GM21723 (cell line): ENCODE measurements around the gene ALDH3B1.

ENCODE experiments used
- ATAC-seq: cut with Tn5 transposase; IDR thresholded peaks from one replicate; pipeline ENCODE4 v1.9.1; 2021; ENCODE audit warnings: mild to moderate bottlenecking, moderate library complexity; ENCODE audit not compliant: unreplicated experiment

Gene ALDH3B1

DNA sequence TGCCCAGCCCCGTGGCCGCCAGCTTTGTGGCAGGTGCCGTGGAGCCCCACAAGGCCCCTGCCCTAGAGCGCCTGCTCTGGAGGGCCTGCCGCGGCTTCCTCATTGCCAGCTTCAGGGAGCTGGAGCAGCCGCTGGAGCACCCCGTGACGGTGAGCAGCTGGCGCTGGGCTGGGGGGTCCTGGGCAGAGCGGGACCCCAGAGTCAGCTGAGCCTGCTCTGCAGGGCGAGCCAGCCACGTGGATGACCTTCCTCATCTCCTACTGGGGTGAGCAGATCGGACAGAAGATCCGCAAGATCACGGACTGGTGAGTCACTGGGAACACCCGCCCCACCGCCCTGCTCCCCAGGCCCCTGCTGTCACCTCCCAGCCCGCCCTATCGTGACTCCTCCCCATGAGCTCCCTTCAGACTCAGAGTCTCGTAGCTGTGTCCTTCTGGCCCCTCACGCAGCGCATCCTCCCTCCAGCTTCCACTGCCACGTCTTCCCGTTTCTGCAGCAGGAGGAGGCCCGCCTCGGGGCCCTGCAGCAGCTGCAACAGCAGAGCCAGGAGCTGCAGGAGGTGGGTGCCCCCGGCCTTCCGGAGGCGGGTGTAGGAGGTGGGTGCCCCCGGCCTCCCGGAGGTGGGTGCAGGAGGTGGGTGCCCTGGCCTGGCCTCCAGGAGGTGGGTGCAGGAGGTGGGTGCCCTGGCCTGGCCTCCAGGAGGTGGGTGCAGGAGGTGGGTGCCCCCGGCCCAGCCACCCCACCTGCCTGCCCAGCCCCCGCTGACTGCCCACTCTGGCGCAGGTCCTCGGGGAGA lies 33.4 kb downstream of the ALDH3B1 start:
- no peak for ATAC-seq

DNA sequence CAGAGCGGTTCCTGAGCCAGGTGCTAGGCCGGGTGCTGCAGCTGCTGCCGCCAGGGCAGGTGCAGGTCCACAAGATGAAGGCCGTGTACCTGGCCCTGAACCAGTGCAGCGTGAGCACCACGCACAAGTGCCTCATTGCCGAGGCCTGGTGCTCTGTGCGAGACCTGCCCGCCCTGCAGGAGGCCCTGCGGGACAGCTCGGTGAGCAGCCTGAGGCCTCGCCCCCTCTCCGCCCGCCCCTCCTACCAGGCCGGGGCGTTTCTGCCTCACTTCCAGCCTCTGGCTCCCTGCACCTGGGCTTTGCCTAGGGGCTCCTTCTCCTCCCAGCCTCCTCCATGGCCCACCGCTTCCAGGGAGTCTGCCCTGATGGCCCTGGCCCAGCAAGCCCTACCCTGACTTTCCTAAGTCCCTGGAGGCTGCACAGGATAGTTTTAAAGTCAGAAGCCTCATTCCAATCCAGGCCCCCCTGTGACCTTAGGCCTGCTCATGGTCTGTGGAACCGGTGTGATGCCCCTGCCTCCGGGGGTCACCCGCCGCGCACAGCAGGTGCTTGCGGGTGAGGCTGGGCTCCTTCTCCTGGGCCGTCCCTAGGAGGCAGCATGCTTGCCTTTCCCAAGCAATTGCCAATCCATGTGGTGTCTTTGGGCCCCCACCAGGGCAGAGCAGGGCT lies 34.2 kb downstream of the ALDH3B1 start:
- ATAC-seq, result no peak

GRCh38 chr11:68044898-68045351 lies 34.8 kb downstream of the ALDH3B1 start:
- no peak for ATAC-seq

DNA sequence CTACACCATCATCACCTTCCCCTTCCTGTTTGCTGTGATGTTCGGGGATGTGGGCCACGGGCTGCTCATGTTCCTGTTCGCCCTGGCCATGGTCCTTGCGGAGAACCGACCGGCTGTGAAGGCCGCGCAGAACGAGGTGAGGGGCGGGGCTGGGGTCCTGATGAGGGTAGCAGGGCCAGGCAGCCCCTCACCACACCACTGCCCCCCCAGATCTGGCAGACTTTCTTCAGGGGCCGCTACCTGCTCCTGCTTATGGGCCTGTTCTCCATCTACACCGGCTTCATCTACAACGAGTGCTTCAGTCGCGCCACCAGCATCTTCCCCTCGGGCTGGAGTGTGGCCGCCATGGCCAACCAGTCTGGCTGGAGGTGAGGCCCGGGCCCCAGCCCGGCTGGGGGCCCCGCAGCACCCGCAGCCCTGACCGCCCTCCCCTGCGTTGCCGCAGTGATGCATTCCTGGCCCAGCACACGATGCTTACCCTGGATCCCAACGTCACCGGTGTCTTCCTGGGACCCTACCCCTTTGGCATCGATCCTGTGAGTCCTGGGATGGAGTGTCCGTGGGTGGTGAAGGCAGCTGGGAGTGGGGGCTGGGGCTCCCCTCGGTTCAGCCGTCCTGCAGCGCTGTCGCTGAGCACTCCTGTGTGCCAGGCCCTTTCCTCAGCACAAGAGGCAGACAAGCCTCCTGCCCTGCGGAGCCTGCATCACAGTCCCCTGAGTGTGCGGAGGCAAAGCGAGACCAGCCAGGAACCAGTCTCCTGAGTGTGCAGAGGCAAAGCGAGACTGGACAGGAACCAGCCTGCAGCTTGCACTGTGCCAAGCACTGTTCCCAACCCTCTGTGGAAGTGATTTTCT lies 37.5 kb downstream of the ALDH3B1 start:
- no peak for ATAC-seq

- ATAC-seq, result no peak
These were observed 38.8 kb downstream of the ALDH3B1 start for GRCh38 chr11:68048681-68049508.

GRCh38 chr11:68049509-68050370 lies 39.6 kb downstream of the ALDH3B1 start:
- ATAC-seq, result no peak

- no peak for ATAC-seq
These were observed 40.3 kb downstream of the ALDH3B1 start for GRCh38 chr11:68050371-68050841.

DNA sequence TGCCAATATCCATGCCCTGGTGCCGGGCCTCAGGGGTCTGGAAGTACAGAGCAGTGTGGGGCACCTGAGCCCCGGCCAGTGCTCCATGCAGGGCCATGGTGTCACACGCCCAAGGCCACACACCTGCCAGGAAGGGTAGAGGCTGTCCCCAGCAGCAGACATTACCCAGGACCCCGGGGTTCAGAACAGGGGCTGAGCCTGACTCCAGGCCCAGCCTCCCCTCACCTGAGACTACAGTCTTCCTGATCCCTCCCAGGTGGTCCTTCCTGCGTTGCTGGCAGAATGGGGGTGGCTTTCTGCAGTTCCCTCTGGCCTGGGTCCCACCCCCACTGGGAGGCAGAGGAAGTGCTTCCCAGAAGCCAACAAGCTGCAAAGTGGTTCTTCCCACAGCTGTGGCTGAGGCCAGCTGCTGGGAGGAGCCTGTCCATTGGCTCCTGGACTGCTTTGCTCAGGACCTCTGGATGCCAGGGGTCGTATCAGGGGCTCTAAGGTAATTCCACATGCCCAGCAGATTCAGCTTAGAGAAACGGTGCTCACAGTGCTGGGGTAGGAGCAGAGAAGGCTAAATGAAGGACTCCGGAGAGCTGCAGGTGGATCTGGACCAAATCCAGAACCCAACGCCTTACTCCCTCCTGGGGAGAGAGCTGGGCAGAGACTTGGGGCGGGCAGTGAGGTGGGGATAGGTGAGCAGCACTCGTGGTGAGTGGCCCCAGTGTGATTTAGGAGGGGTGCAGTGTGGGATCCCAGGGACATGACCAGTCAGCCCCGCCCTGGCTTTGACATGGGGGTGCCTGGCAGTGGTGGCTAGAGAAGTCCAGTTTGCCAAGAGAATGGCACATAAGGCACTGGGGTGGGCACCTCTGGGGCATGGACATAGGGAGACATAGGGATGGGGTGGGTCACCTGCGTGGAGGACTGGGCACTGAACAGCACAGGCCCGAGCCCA lies 41.3 kb downstream of the ALDH3B1 start:
- ATAC-seq, result no peak

DNA sequence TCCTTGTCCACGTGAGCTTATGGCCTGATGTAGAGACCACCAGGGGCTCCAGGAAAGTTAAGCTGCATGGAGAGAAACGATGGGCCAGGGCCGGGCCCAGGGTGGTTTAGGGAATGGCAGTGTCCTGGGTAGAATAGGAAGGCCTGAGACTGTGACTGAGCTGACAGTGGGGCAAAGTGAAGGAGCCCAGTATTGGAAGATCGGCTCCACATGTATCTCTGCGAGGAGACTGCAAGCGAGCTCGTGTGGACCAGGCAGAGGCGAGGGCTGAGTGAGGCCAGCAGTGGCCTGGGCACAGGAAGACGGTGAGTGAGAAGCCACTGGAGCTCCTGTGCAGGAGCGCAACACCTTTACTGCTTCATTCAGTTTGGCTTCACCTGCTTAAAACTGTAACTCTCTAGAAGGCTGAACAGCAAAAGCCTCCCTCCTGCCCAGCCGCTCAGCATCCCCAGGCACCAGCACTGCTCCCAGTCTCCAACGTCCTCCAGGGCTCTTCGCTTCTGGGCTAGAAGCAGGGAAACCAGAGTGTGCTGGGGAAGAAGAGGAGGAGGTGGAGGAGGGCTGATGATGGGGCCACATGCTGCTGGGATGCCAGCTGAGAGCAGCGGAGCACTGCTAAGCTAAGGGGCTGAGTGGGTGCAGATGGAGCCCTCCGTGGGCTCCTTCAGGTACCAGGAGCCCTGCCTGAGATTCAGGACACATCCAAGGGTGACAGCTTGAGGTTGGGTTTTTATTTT lies 42.2 kb downstream of the ALDH3B1 start:
- no peak for ATAC-seq

DNA sequence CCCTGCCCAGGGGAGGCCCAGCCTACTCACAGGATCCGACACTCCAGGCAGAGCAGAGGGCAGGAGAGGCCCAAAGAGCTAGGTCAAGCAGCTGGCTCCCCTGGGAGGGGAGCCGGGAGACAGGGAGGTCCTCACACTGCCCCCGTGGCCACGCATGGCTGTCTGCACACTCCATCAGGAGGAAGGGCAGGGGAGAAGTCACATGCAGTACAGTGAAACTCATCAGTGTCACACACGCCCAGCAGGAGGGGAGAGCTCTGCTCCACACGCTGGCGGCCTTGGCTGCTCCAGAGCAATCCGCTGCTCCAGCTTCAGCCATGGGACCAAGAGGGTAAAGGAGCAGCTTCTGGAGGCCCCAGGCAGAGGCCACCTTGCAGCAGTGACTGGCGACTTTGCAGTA lies 43.0 kb downstream of the ALDH3B1 start:
- no peak for ATAC-seq

DNA sequence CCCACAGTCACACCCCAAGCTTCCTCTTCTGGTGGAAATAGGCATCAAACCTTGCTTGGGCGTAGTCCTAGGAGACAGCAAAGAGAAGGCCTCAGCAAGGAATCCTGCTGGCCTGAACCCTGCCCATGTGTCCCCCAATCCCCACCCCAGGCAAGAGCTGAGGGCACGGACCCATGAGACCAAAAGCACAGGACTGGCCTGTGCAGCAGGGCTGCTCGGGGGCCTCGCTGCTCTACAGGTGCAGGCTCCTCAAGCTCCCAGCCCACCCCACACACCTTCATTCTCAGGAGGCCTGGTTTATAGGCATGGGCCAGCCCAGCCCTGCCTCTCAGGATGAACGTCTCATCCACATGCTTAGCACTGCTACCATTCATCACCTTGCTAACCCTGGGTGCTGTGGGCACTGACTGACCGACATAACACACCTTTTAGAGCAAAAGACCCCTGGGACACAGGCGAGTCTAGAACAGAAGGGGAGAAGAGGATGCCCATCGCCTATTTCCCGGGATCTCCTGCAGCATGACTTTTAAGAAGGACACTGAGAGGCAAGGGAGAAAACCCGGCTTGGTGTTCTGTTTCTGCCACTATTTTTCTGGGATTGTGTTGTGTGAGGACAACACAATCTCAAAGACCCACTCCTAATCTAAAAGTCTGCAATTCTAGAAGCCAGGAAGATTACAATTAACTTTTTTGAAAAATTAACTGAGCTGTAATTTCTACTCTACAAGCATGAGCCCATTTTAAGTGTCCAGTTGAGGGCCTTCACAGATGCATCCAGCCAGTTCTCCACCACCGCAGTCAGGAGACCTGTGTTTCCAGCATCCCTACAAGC lies 44.1 kb downstream of the ALDH3B1 start:
- no peak for ATAC-seq

DNA sequence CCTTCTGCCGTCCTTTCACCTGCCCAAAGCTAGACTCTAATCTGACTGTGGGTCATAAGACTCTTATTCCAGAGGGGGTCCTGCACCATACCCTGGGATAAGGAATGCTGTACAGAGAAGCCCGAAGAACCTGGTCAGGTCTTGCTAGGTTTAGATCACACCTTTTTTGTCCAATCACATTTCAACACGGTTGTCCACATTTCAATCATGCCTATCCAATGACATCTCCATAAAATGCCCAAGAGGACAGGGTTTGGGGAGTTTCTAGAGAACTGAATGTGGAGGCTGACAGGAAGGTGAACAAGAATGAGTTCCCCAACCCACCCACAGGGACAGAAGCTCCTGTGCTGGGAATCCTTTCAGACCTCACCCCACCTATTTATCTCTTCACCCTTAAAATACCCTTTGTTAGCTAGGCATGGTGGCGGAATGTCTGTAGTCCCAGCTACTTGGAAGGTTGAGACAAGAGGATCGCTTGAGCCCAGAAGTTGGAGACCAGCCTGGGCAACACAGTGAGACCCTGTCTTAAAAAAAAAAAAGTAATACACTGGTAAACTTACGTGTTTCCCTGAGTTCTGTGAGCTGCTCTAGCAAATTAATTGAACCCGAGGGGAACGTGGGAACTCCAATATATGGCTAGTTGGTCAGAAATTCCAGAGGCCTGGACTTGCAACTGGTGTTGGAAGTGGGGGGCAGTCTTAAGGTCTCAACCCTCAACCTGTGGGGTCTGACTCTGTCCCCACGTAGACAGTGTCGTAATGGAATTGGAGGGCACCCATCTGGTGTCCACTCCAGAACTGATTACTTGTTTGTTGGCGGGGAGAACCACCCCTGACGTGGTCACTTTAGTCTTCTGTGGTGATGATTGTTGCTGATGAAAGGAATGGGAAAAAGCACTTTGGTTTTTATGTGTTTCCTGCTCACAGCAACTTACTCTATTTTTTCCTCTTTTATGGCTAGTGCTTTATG lies 46.5 kb downstream of the ALDH3B1 start:
- no peak for ATAC-seq

GRCh38 chr11:68057807-68058206 lies 47.7 kb downstream of the ALDH3B1 start:
- ATAC-seq, result no peak

DNA sequence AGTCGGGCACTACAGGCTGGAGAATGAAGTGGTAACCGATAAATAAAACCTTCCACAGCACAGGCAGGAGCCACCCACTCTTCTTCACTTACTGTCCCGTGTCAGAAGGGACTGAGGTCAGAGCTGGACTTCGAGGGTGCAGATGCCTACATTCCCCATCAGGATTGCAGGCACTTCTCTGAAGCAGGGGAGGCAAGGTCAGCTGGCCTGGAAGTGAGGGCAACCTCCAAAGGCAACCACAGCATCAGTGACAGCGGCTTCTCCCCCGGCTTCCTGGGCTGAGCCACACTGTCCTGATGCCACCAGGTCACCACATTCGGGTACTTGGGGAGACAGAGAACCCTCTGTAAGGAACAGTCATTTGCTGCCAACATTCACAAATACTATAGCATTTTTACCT lies 51.4 kb downstream of the ALDH3B1 start:
- no peak for ATAC-seq

DNA sequence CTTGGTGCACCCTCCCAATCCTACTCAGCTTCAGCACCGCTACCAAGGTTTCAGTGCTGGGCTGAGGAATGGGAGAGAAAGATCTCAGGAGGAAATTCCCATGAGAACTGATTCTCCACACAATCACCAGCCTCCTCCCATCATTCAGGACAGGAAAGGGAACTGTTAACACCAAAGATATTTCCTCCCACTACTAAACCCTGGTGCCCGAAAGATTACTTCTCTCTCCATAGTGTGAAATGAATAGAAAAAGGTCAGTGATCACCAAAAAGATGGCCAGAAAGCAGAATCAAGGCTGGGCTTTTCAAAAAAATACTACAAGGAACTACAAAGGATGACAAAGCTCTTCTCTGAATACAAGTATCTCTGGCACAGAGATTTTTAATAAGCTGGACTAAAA lies 54.8 kb downstream of the ALDH3B1 start:
- no peak for ATAC-seq

DNA sequence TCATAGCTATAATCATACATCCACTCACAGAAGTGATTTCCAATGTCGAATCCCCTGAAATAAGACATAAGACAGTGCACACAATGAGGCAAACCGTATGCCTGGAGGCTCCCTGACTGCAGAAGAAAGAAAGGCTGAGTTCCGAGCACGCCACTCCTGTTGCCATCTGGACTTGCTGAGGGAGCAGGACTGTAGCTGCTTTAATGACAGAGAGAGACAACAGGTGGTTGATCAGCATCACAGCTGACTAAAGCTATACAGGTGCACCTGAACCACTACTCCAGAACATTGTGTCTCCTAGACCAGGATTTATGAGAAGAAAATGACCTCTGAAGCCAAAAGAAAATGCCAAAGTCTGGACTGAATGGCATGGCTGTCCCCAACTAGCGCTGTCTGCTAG lies 55.7 kb downstream of the ALDH3B1 start:
- no peak for ATAC-seq
